ENCODE data around the gene USP9Y. TPM values are rescaled to one million over a fixed set of nuclear protein-coding genes. Genes with fewer than 3 reads are reported as not detected.

The USP9Y gene
- polyA plus RNA-seq, 1 donor (not counting 4 experiments of a cell fraction or from before 2014, with no cell fraction given): not detected

DNA sequence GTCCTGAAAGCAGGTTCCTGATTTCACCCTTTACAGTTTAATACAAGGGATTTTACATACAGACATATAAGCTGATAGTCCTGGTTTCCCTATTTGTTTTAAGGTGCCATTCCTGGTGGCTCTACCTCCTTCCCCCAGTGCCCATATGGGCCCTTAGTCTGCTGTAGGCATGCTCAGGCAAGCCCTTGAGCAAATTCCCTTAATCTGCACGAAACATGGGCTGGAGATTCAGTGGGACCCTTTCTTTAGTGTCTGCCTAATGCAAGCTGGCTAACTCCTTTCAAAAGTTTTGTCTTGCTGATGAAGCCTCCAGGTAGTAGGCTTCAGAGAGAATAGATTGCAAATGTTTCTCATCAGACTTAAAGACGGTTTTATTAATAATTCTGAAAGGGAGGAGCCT lies 22.9 kb upstream of the USP9Y start:
- H3K9me1 ChIP-seq (ENCODE audit: control insufficient read depth, extremely low read depth, insufficient read depth, low read length): no peaks in the 10 kb centered on the region
- no peaks in the 10 kb centered on the region for H3K27me3 ChIP-seq (ENCODE audit: control insufficient read depth, extremely low read depth, insufficient read depth, low read length)
- no peak overlapping the region for H3K9ac ChIP-seq (ENCODE audit: control insufficient read depth, extremely low read depth, insufficient read depth, low read length)
- no peaks in the 10 kb centered on the region for H4K20me1 ChIP-seq (ENCODE audit: control insufficient read depth, extremely low read depth, insufficient read depth, low read length)
- H3K79me2 ChIP-seq (ENCODE audit: control insufficient read depth, insufficient read depth, low read length): no peaks in the 10 kb centered on the region
- no peaks in the 10 kb centered on the region for H3K36me3 ChIP-seq (ENCODE audit: control insufficient read depth in 2 of 2, extremely low read depth in 1 of 2, insufficient read depth in 2 of 2, low read length in 2 of 2)
- dilution Hi-C loops (cut with MboI; ENCODE audit: extremely low pct_ligation_motif_present, low sequenced_read_pairs): no loop called here
- H3K4me1 ChIP-seq (ENCODE audit: control insufficient read depth, extremely low read depth, insufficient read depth, low read length): no peaks in the 10 kb centered on the region
- H3K9me3 ChIP-seq (ENCODE audit: control insufficient read depth, low read depth, low read length): no peaks in the 10 kb centered on the region
- FAIRE-seq (no peak), DNase-seq (ENCODE audit: low read depth, low spot score) (no peak)
- H2AFZ ChIP-seq (ENCODE audit: control insufficient read depth, low read length): no peak overlapping the region
- TF ChIP-seq, protein P1, sequence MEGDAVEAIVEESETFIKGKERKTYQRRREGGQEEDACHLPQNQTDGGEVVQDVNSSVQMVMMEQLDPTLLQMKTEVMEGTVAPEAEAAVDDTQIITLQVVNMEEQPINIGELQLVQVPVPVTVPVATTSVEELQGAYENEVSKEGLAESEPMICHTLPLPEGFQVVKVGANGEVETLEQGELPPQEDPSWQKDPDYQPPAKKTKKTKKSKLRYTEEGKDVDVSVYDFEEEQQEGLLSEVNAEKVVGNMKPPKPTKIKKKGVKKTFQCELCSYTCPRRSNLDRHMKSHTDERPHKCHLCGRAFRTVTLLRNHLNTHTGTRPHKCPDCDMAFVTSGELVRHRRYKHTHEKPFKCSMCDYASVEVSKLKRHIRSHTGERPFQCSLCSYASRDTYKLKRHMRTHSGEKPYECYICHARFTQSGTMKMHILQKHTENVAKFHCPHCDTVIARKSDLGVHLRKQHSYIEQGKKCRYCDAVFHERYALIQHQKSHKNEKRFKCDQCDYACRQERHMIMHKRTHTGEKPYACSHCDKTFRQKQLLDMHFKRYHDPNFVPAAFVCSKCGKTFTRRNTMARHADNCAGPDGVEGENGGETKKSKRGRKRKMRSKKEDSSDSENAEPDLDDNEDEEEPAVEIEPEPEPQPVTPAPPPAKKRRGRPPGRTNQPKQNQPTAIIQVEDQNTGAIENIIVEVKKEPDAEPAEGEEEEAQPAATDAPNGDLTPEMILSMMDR (optimal IDR thresholded peaks at IDR 0.05 in 1 of 3, IDR thresholded peaks at IDR 0.05 in 1 of 3, conservative IDR thresholded peaks at IDR 0.05 in 1 of 3; ENCODE audit: extremely low read depth in 1 of 3, insufficient read depth in 2 of 3, low read length in 3 of 3): no peak
- no peak for TF ChIP-seq EZH2 (IDR thresholded peaks at IDR 0.05; ENCODE audit: low read length)
- no peak overlapping the region for H3K4me3 ChIP-seq (ENCODE audit: control insufficient read depth in 2 of 3, extremely low read depth in 1 of 3, insufficient read depth in 2 of 3, low read depth in 1 of 3, low read length in 3 of 3)
- H3K4me2 ChIP-seq (ENCODE audit: control insufficient read depth, extremely low read depth, insufficient read depth, low read depth, low read length): no peak overlapping the region
- no peak overlapping the region for H3K27ac ChIP-seq (ENCODE audit: control insufficient read depth, insufficient read depth, low read length)

DNA sequence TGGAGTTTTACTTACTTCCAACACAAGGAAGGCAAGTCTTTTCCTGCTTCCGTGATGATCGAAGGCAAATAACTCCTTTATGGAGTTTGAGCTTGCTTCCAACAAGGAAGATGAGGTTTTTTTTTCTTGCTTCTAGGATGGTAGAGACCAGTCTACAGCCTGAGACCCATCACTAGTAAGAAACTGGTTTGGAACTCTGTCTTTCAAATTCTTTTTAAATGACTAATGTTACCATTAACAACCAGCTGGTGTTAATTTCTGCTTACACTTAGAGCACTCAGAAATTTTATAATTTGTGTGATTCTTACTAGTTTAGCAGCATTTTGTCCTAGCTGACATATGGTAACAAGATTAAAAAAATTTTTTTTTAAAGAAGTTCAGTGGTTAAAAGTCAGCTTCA lies 19.5 kb upstream of the USP9Y start:
- no peak for DNase-seq (ENCODE audit: low read depth, low spot score)
- no peaks in the 10 kb centered on the region for H3K79me2 ChIP-seq (ENCODE audit: control insufficient read depth, insufficient read depth, low read length)
- no peak overlapping the region for H3K4me2 ChIP-seq (ENCODE audit: control insufficient read depth, extremely low read depth, insufficient read depth, low read depth, low read length)
- no peak overlapping the region for H2AFZ ChIP-seq (ENCODE audit: control insufficient read depth, low read length)
- dilution Hi-C loops (cut with MboI; ENCODE audit: extremely low pct_ligation_motif_present, low sequenced_read_pairs): no loop called here
- TF ChIP-seq, protein P1 (optimal IDR thresholded peaks at IDR 0.05 in 1 of 3, IDR thresholded peaks at IDR 0.05 in 1 of 3, conservative IDR thresholded peaks at IDR 0.05 in 1 of 3; ENCODE audit: extremely low read depth in 1 of 3, insufficient read depth in 2 of 3, low read length in 3 of 3): no peak
- TF ChIP-seq EZH2 (IDR thresholded peaks at IDR 0.05; ENCODE audit: low read length): no peak
- H3K9me1 ChIP-seq (ENCODE audit: control insufficient read depth, extremely low read depth, insufficient read depth, low read length): no peaks in the 10 kb centered on the region
- H3K27me3 ChIP-seq (ENCODE audit: control insufficient read depth, extremely low read depth, insufficient read depth, low read length): no peaks in the 10 kb centered on the region
- H3K27ac ChIP-seq (ENCODE audit: control insufficient read depth, insufficient read depth, low read length): no peak overlapping the region
- H3K9ac ChIP-seq (ENCODE audit: control insufficient read depth, extremely low read depth, insufficient read depth, low read length): no peak overlapping the region
- H3K4me1 ChIP-seq (ENCODE audit: control insufficient read depth, extremely low read depth, insufficient read depth, low read length): no peaks in the 10 kb centered on the region
- no peaks in the 10 kb centered on the region for H3K36me3 ChIP-seq (ENCODE audit: control insufficient read depth in 2 of 2, extremely low read depth in 1 of 2, insufficient read depth in 2 of 2, low read length in 2 of 2)
- FAIRE-seq: no peak
- no peaks in the 10 kb centered on the region for H3K9me3 ChIP-seq (ENCODE audit: control insufficient read depth, low read depth, low read length)
- no peak overlapping the region for H3K4me3 ChIP-seq (ENCODE audit: control insufficient read depth in 2 of 3, extremely low read depth in 1 of 3, insufficient read depth in 2 of 3, low read depth in 1 of 3, low read length in 3 of 3)
- no peaks in the 10 kb centered on the region for H4K20me1 ChIP-seq (ENCODE audit: control insufficient read depth, extremely low read depth, insufficient read depth, low read length)
